NCI-H2171 (cell line): Measurements from ENCODE around the gene RGL2.
A peak's percentile ranks its signal among the peaks of the same experiment; 100 is the strongest.
"Not testable (repeated sequence)": the region's sequence is repeated elsewhere in the genome, so short reads cannot be mapped to it uniquely, and the experiment has no call there.

Source experiments
- DNase-seq: peaks from one replicate; lab custom pipeline; 2025; lab: John Stamatoyannopoulos, UW

RGL2 gene

GRCh38 chr6:33273924-33274902, 24.5 kb downstream of the RGL2 start:
- DNase-seq: no peak

GRCh38 chr6:33273129-33273923, 25.4 kb downstream of the RGL2 start:
- no peak for DNase-seq

DNA sequence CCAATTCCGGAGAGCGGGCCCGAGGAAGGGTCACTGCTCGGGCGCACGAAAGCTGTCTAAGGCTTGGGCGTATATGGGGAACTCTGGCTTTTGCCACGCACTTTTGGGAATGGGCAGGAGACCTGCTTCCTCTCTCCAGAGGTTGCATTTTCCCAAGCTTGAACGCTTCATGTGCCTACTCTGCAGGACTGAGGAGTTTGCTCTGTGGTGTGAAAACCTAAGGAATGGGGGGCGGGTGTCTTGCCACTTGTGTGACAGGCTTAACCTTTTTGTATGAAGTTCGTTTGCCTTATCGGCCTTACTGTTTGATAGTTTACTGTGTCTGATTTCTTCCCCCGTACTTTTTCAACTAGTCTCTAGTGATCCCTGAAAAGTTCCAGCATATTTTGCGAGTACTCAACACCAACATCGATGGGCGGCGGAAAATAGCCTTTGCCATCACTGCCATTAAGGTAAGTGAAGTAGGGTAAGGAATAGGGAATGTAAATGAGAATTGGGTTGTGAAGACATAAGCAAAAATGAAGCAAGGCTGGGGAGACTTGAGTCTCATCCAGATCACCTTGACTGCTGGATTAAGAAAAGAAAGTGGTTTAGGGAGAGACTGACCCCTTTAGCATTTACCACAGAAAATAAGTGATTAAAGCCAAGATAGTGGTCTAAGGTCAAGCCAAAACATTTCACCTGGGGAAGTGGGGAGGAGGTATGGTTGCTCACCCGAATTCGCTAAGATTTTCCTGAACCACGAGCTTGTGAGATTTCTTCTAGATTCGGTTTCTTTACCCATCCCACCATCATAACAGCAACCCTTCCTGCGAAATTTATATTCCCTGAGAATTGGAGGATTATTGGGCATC, 26.2 kb downstream of the RGL2 start:
- DNase-seq: no peak

- peak; percentile 97 for DNase-seq
These were observed 27.1 kb downstream of the RGL2 start, which contains the start of the genes RPS18 and VPS52 for GRCh38 chr6:33271468-33272274. Gene RPS18, plus strand, starts transcription at chr6:33272075. Its CDS starts 45 bp downstream, at chr6:33272120. Gene VPS52, minus strand, starts transcription at chr6:33271876. Its CDS starts 201 bp downstream, at chr6:33271675.

DNA sequence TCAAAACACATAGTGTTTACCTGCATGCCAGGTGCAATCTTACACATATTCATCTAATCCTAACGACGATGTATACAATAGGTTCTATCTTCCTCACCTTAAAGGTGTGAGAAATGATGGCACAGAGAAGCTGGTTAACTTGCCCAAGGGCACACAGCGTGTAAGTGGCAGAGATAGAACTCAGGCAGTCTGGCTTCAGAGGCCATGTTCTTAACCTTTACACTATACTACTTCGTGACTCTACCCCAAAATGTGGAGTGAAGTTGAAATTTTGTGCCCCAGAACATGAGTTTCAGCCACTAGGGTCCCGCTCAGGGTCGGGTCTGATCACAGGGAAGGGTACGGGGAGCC, 27.6 kb downstream of the RGL2 start:
- peak; percentile 51 for DNase-seq

- no peak for DNase-seq
These were observed 34.7 kb downstream of the RGL2 start for GRCh38 chr6:33264015-33264414.

DNA sequence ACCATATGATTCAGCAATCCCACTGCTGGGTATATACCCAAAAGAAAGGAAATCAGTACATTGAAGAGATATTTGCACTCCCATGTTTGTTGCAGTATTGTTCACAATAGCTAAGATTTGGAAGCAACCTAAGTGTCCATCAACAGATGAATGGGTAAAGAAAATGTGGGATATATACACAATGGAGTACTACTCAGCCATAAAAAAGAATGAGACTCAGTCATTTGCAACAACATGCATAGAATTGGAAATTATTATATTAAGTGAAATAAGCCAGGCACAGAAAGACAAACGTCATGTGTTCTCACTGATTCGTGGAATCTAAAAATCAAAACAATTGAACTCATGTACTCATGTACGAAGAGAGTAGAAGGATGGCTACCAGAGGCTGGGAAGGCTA, 36.3 kb downstream of the RGL2 start:
- DNase-seq: not testable (repeated sequence)

DNA sequence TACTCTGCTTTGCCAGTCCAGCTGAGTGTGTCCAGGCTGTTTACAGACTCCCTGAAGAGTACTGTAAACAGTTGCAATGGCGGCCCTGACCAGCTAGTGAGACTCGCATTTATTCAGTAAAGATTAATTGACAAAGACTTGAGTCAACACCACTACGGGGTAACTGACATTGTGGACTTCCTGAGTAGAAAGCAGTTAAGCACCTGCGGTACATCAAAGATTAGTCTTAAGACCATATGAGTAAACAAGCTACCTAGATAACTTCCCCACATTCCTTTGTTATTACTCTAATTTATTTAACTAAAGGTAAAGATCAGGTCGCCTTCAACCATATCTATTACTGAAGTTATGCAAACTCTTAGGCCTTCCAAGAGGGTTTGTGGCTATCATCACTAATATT, 39.7 kb downstream of the RGL2 start:
- DNase-seq: no peak

DNA sequence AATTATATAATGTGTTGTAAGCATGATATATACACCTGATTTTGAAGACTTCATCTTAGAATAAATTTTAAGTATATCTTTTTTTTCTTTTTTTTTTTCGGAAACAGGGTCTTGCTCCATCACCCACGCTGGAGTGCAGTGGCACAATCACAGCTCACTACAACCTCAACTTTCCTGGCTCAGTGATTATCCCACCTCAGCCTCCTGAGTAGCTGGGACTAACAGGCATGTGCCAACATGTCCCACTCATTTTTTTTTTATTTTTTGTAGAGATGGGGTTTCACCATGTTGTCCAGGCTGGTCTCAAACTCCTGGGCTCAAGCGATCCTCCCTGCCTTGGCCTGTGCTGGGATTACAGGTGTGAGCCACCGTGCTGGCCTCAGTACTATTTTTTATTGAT, 44.2 kb downstream of the RGL2 start:
- DNase-seq: no peak

- no peak for DNase-seq
These were observed 46.0 kb downstream of the RGL2 start for GRCh38 chr6:33252759-33253158.

DNA sequence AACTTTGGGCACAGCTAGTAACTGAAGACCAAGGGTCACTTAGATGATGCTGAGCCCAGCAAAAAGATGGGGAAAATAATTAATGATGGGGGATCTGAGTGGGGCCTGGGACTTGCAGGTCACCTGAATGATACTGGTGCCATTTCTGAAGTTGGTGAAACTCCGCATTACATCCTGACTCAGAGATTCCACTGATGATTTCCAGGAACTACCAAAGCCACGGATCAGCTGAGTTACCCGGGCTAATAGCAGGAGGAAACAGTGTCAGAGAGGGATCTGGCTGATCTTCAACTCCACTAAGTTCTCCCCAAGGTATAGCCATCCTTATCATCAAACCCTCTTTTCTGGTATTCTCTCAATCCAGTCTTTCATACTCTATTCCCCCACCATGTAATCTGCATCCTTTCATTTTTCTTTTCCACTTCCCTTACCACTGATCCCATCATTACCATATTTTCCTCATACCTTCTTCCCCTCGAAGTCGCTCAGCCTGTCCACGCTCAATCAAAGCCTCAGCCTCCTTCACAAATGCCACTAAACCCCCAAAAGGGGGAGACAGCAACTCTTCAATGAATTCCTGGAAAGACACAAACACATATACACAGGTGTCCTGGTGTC, 47.2 kb downstream of the RGL2 start:
- no peak for DNase-seq

GRCh38 chr6:33250731-33251130, 48.0 kb downstream of the RGL2 start:
- DNase-seq: no peak

DNA sequence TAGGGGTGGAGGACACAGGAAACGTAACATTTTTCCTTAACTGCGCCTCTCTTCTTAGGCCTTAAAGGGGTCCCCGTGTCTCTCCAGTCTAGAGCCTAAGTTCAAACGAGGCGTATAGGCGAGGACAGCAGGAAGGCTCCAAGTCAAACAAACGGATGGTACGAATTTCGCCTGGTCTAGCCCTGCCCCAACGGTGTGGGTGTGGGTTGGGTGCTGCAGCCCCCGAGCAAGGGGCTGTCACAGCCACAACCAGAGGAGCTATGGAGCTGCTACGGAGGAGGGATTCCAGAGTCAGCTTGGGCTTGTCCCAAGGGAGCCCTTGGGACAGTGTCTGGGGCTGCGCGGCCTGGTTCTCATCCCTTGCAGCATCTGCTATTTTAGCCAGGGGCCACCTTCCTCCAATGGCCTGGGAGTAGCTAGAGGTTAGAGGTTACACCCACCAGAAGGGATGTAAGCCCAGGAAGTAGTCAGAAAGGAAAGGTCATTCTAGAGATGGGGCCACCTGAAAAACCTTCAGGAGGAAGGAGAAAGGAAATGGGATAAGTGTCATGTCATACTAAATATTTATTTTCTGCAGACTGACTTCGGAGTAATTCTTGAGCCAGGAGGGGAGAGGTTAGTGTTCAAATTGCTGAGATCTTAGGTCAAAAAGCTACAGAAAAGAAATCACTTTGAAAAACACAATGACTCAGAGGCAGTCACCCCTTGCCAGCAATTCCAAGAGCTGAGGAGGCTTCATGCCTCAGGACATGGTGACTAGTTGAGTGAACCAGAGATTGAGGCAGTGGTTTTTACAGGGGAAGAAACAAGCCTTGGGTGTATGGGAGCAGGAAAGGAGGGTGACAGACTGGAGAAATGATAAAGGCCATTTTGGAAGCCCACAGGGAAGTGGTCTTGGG, 48.8 kb downstream of the RGL2 start:
- DNase-seq: no peak

DNA sequence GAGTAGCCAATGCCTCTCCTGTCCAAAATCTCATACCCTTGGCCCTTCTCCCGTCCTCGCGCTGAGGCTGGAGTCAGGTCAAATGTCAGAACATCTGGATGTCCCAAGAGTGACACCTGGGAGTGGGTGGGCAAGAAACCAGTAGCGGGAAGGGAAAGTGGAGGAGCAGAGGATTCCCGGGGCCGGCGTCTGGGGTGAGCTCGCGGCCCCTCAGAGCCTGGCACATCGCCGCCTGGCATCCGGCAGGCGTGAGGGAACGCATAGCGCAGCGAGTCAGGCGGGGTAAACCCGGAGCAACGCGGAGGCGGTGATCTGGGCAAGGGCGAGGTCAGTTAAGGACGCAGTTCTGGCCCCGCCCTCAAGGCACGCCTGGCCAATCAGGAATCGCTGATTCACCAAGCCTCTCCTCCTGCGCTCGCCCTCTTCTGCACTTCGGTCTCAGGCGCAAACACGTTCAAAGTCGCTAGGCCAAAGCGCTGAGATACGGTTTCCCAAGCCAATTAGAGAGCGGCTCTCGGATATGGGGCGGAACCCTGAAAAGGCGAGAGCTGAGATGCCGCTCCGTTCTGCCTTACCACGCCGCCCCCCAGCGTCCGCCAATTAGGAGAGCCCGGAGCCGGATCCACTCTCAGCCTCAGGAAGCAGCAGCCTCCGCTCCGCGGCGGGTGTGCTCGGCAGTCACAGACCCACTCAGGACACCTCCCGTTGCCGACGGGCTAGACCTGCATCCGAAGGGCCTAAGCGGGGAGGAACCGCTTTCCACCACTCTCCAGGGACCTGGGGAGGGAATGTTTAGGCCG, 49.6 kb downstream of the RGL2 start:
- DNase-seq: peak; percentile 98

- DNase-seq: peak; percentile 51
These were observed 50.2 kb downstream of the RGL2 start for GRCh38 chr6:33248643-33248931.

DNA sequence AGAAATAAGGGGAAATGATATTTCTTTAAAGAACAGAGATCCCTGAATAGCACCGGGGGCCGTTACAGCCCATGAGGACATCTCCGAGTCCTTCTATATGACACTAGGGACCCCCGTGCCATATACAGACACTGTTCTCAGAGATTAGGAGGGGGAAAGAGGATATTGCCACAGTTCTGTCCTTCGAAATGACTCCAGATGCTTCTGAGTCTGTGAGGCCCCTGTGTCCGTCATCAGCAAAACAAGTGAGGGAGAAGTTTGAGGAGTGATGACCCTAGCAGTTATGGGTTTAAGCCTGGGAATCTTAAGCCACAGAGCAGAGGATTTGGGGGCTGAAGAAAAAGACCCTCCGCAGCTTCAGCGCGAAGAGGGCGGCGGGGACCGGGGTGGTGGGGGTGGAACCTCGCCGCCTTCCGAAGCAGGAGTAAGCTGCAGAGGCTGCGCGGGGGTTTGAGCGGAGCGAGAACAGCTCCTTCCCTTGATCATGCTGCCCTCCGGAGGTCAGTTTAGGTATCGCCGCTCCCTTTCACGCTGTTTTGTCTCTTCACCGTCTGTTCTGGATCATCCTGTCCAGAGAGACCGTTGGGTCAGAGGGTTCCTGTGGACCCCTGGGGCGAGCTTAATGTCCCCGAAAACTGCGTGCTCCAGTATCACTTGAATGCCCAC, 50.6 kb downstream of the RGL2 start:
- peak; percentile 83 for DNase-seq

DNA sequence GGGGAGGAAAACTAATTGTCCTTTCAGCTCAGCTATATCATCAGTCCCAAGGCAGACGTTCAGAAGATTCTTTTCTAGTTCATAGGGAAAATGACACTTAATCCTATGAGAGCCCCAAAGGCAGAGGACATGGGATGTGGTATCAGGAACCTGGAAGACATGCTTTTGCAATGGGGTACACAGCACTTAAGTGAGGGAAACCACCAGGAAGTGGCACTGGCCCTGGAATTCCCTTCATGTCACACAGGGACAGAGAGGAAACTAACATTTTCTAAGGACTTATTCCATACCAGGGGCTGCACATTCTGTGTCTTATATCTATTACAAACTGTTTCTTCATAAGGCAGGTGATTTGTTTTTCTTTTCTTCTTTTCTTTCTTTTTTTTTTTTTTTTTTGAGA, 55.3 kb downstream of the RGL2 start:
- no peak for DNase-seq

DNA sequence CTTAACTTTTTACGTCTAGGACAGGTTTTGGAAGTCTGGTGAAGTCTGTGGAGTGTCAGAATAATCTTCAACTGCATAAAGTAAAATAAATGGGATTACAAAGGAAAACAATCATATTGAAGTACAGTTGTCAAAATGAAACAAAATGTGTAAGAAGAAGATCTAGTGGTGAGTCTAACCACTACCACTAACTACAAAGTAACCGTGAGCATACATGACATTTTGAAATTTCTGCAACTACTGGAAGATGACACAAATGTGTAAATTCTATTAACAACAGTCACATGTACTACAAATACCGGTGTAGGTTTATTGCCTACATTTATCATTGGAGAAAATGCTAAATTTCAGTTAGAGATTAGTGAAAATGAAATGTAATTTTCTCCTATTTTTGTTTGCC, 56.8 kb downstream of the RGL2 start:
- no peak for DNase-seq
